Fibroblast of mammary gland (primary cell): ENCODE results near the gene TSPO2.

ENCODE experiments used
- DNase-seq: peaks from one replicate; pipeline ENCODE4 v3.0.0-alpha.2; 2010; ENCODE audit warnings: low read depth
- H3K4me3 ChIP-seq: 2 replicates; pipeline ENCODE4 v1.5.1; 2011; ENCODE audit warnings: low read depth, mild to moderate bottlenecking, low read length, moderate library complexity; ENCODE audit not compliant: control insufficient read depth
- TF ChIP-seq, protein P1 (sequence below): conservative IDR thresholded peaks from 2 replicates; pipeline ENCODE4 v1.5.1; 2011; ENCODE audit warnings: low read depth, low read length, inconsistent platforms; ENCODE audit not compliant: control insufficient read depth, insufficient read depth

The TSPO2 gene

DNA sequence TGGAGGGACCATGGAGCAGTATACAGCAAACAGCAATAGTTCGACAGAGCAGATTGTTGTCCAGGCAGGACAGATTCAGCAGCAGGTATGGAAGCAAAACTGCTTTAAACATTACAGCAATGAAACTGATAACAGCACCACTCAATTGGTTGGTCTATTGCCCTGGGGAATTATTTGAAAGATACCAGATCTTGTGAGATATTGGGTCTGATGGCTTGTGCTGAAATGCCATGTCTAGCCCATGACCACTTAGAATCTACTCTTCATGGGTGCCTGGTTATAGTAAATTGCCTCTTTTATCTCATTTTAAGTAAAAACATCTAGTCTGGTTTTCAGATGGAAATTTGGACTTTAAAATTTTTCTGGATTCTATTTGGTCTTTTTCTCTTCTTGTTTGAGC is 36.8 kb downstream of the TSPO2 start:
- no peak for DNase-seq
- H3K4me3 ChIP-seq, result no peak overlapping the region
- TF ChIP-seq, protein P1, sequence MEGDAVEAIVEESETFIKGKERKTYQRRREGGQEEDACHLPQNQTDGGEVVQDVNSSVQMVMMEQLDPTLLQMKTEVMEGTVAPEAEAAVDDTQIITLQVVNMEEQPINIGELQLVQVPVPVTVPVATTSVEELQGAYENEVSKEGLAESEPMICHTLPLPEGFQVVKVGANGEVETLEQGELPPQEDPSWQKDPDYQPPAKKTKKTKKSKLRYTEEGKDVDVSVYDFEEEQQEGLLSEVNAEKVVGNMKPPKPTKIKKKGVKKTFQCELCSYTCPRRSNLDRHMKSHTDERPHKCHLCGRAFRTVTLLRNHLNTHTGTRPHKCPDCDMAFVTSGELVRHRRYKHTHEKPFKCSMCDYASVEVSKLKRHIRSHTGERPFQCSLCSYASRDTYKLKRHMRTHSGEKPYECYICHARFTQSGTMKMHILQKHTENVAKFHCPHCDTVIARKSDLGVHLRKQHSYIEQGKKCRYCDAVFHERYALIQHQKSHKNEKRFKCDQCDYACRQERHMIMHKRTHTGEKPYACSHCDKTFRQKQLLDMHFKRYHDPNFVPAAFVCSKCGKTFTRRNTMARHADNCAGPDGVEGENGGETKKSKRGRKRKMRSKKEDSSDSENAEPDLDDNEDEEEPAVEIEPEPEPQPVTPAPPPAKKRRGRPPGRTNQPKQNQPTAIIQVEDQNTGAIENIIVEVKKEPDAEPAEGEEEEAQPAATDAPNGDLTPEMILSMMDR, result no peak

DNA sequence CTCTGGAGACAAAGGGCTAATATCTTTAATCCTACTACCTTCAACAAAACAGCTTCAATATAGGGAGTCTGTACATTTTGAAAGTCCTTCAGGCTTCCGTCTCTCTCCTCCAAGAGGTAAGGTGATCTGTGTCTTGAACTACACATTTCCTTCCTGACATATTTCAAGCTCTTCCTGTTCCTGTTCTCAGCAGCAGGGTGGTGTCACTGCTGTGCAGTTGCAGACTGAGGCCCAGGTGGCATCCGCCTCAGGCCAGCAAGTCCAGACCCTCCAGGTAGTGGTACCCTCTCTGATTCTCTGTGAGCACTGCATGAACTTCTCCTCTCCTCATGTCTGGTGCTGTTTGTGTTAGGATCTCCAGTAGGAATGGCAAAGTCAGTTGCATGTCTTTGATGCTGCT is 38.4 kb downstream of the TSPO2 start:
- no peak for DNase-seq
- no peak overlapping the region for H3K4me3 ChIP-seq
- TF ChIP-seq, protein P1, result no peak

DNA sequence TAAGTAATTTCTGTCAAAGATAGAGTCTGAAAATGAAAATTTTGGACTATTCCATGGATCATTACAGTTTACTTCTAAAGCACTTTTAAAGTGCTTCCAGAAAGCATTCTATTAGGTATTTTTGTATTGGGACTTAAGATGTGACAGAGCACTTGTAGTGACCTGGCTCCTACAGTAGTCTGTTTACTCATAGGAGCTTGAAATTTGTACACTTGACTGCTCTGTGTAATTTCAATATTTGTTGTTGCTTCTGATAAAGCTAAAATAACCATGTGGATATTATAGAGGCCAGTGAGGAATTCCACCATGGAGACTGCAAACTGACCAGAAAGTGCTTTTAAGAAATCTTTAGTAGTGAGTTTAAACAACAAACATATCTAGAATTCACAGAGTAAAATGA is 40.8 kb downstream of the TSPO2 start:
- TF ChIP-seq, protein P1, result no peak
- no peak overlapping the region for H3K4me3 ChIP-seq
- no peak for DNase-seq

DNA sequence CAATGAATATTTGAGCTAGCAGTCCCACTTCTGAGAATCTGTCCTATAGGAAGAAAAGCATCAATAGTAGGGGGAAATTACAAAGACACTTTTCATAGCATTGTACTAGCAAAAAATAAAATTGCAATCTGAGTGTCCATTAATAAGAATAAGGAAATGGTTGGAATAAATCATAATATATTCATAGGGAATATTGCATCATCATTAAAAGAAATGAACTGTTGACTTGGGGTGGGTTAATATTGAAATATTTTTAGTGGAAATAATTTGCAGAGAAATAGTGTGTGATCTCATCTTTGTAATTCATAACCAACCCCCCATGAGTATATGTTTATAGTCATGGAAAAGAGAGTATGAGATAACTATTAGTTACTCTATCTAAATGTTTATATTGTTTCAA is 42.9 kb downstream of the TSPO2 start:
- TF ChIP-seq, protein P1, result no peak
- H3K4me3 ChIP-seq, result no peak overlapping the region
- no peak for DNase-seq

DNA sequence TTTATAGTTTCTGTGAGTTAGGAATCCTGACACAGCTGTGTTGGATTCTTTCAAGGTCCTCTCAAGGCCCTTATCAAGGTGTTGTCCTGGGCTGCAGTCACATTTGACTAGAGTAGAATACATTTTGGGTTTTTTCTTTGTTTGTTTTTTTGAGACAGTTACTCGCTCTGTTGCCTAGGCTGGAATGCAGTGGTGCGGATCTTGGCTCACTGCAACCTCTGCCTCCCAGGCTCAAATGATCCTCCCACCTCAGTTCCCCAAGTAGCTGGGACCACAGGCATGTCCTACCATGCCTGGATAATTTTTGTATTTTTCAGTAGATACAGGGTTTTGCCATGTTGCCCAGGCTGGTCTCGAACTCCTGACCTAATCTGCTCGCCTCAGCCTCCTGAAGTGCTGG is 46.2 kb downstream of the TSPO2 start:
- TF ChIP-seq, protein P1, result no peak
- H3K4me3 ChIP-seq, result no peak overlapping the region
- DNase-seq, result no peak

DNA sequence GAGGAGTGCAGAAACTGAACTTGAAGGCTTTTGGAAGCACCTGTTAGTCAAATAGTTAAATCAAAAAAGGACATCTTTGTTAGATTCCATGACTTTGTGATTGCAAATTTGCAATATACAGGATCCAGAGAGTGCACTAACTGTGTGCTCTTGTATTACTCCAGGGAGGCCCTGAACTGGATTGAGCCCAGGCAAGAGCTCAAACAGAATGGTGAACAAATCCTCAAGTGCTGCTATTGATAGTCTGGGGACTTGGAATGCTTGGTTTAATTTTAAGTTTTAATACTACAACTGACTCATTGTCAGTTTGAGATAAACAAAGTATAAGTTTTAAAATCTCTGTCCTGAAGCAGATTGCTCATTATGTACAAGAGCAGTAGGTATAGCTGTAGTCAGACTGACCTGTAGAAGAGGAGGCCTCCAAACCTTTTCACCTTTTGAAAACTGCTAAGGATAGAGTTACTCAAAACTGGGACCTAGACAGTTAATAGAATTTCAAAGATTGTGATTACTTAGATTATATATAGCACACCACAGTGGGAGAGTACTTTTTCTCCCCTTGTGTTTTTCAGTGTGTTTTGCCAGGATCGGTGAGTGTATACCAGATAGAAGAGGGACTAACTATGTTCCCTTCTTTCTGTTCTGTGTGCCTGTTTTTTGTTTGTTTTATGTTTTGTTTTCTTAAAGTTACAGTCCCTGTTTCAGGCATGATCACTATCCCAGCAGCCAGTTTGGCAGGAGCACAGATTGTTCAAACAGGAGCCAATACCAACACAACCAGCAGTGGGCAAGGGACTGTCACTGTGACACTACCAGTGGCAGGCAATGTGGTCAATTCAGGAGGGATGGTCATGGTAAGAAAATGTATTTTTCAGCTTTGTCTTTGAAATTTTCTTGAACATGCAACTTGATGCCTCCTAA is 48.8 kb downstream of the TSPO2 start:
- DNase-seq, result no peak
- no peak overlapping the region for H3K4me3 ChIP-seq
- TF ChIP-seq, protein P1, result no peak
